Naive thymus-derived CD4-positive, alpha-beta T cell (primary cell): ENCODE results near the gene FBLN1. TPM values are rescaled to one million over a fixed set of nuclear protein-coding genes. Genes with fewer than 3 reads are reported as not detected.
"Not testable (repeated sequence)": the region's sequence is repeated elsewhere in the genome, so short reads cannot be mapped to it uniquely, and the experiment has no call there.

Experiments
- ATAC-seq: fragments of 150-1000 bp; cut with Tn5 transposase; 2 replicates; pipeline ENCODE4 v1.10.0; 2021; ENCODE audit warnings: mild to moderate bottlenecking, moderate library complexity
- CTCF ChIA-PET: fragments of 350-600 bp; sonication (Branson Sonifier 250); formaldehyde crosslinking; loops from one replicate; lab custom pipeline; 2021; ENCODE audit warnings: antibody characterized with exemption; lab: Charles Lee
- POLR2A ChIA-PET: fragments of 350-600 bp; sonication (Branson Sonifier 250); formaldehyde crosslinking; loops from one replicate; lab custom pipeline; 2021; ENCODE audit warnings: antibody characterized with exemption, inconsistent platforms; lab: Charles Lee
- DNase-seq, 9 donors: peaks; one replicate each; pipeline versions ENCODE4 v3.0.0 to v3.0.0-alpha.2; 2020 to 2022; ENCODE audit warnings: mixed read lengths in 1 of 9
- H3K27ac ChIP-seq: one replicate; pipeline ENCODE4 v1.7.0; 2013; ENCODE audit warnings: mild to moderate bottlenecking, low read depth, low read length, moderate library complexity
- H3K27me3 ChIP-seq, 2 donors: one replicate each; pipeline ENCODE4 v1.7.0; 2013; ENCODE audit warnings: low read length in 2 of 2, mild to moderate bottlenecking in 2 of 2, moderate library complexity in 2 of 2; ENCODE audit not compliant: control insufficient read depth in 2 of 2, insufficient read depth in 2 of 2
- H3K36me3 ChIP-seq, 3 experiments: 1 replicate in 2 of 3; 2 replicates in 1 of 3; pipeline ENCODE4 v1.7.0; 2013; ENCODE audit warnings: low read length in 3 of 3, mild to moderate bottlenecking in 3 of 3, moderate library complexity in 1 of 3; ENCODE audit not compliant: insufficient read depth in 3 of 3, control insufficient read depth in 2 of 3
- H3K4me1 ChIP-seq, 2 donors: one replicate each; pipeline ENCODE4 v1.7.0; 2013; ENCODE audit warnings: low read length in 2 of 2, mild to moderate bottlenecking in 2 of 2, moderate library complexity in 1 of 2; ENCODE audit not compliant: control insufficient read depth in 2 of 2, insufficient read depth in 2 of 2
- H3K4me3 ChIP-seq: 2 replicates; pipeline ENCODE4 v1.7.0; 2013; ENCODE audit warnings: mild to moderate bottlenecking, low read length
- H3K9me3 ChIP-seq, 3 experiments: 1 replicate in 2 of 3; 2 replicates in 1 of 3; pipeline ENCODE4 v1.7.0; 2013; ENCODE audit warnings: low read length in 3 of 3; ENCODE audit not compliant: control insufficient read depth in 2 of 3
- H3K27ac Mint-ChIP-seq, 9 donors: one replicate each; pipeline ENCODE4 v1.8.0; 2020 to 2022; ENCODE audit warnings: mixed read lengths in 9 of 9, mild to moderate bottlenecking in 8 of 9, moderate library complexity in 5 of 9, inconsistent platforms in 2 of 9
- H3K27me3 Mint-ChIP-seq, 5 donors: one replicate each; pipeline ENCODE4 v1.8.0; 2021 to 2022; ENCODE audit warnings: mixed read lengths in 5 of 5, mild to moderate bottlenecking in 1 of 5
- H3K36me3 Mint-ChIP-seq, 5 donors: one replicate each; pipeline ENCODE4 v1.8.0; 2020 to 2022; ENCODE audit warnings: mixed read lengths in 5 of 5, mild to moderate bottlenecking in 3 of 5, inconsistent platforms in 1 of 5
- H3K4me1 Mint-ChIP-seq, 7 donors: one replicate each; pipeline ENCODE4 v1.8.0; 2020 to 2022; ENCODE audit warnings: mixed read lengths in 7 of 7, mild to moderate bottlenecking in 3 of 7, inconsistent platforms in 1 of 7
- H3K4me3 Mint-ChIP-seq, 10 donors: one replicate each; pipeline ENCODE4 v1.8.0; 2020 to 2022; ENCODE audit warnings: mild to moderate bottlenecking in 10 of 10, mixed read lengths in 10 of 10, moderate library complexity in 6 of 10, inconsistent platforms in 2 of 10
- H3K9me3 Mint-ChIP-seq, 11 donors: one replicate each; pipeline ENCODE4 v1.8.0; 2020 to 2022; ENCODE audit warnings: mixed read lengths in 11 of 11, mild to moderate bottlenecking in 4 of 11, inconsistent platforms in 1 of 11, moderate library complexity in 1 of 11
- intact Hi-C, 2 donors: fragments of 100-400 bp; cut with micrococcal nuclease; formaldehyde crosslinking; loops; one replicate each; pipeline ENCODE4 v1.15.1; 2023
- polyA plus RNA-seq, 2 donors: library from polyadenylated mRNA; unstranded; fragments of 300-500 nt; fragmentation: Illumina TruSeq; gene quantifications; one replicate each; pipeline ENCODE4 v1.2.3, GENCODE V29; 2021
- total RNA-seq, 6 experiments: library from RNA in 5 of 6; stranded (reverse) in 5 of 6; gene quantifications; 1 replicate in 5 of 6; 2 replicates in 1 of 6; pipeline ENCODE4 v1.2.3 and lab custom pipeline; 2021 to 2026

The FBLN1 gene
- total and polyA plus RNA-seq, 7 experiments from 2014 or later = 0.11 to 1.1 TPM; not detected in 5

- H3K4me3 Mint-ChIP-seq = no peak overlapping the region
- Histone ChIP-seq H3K27ac (no peak overlapping the region), H3K27me3 (no peaks in the 10 kb centered on the region), H3K4me3 (no peak overlapping the region), H3K4me1 (peaks cover 4 to 12% of the 10 kb centered on the region in 2 donors), H3K36me3 (no peaks in the 10 kb centered on the region), H3K9me3 (peaks cover 0 to 4% (median 0%) of the 10 kb centered on the region in 3 experiments)
- H3K36me3 Mint-ChIP-seq = peaks cover 0 to 4% (median 0%) of the 10 kb centered on the region in 5 donors
- H3K9me3 Mint-ChIP-seq = peaks cover 0 to 6% (median under 1%) of the 10 kb centered on the region in 11 donors
- ChIA-PET POLR2A (no interaction called here), CTCF (no interaction called here)
- DNase-seq = no peak
- no peak for ATAC-seq
- H3K27me3 Mint-ChIP-seq = peaks cover 0 to 10% (median 6%) of the 10 kb centered on the region in 5 donors
- intact Hi-C loops = no loop called here
- no peak overlapping the region for H3K27ac Mint-ChIP-seq
- peaks cover 7 to 13% (median 8%) of the 10 kb centered on the region in 7 donors for H3K4me1 Mint-ChIP-seq
Observed at GRCh38 chr22:45587638-45588505, 85.2 kb downstream of the FBLN1 start.

GRCh38 chr22:45589556-45589955 is 86.9 kb downstream of the FBLN1 start:
- H3K36me3 Mint-ChIP-seq = no peaks in the 10 kb centered on the region
- Histone ChIP-seq H3K27ac (no peak overlapping the region), H3K27me3 (no peaks in the 10 kb centered on the region), H3K36me3 (no peaks in the 10 kb centered on the region), H3K4me3 (no peak overlapping the region), H3K9me3 (no peaks in the 10 kb centered on the region), H3K4me1 (no peaks in the 10 kb centered on the region)
- ChIA-PET POLR2A (no interaction called here), CTCF (no interaction called here)
- peaks cover 0 to 3% (median 0%) of the 10 kb centered on the region in 7 donors for H3K4me1 Mint-ChIP-seq
- no peak for DNase-seq
- intact Hi-C loops = no loop called here
- peaks cover 0 to 14% (median 6%) of the 10 kb centered on the region in 5 donors for H3K27me3 Mint-ChIP-seq
- H3K9me3 Mint-ChIP-seq = peaks cover 0 to 2% (median 0%) of the 10 kb centered on the region in 11 donors
- no peak overlapping the region for H3K27ac Mint-ChIP-seq
- ATAC-seq = no peak
- H3K4me3 Mint-ChIP-seq = no peak overlapping the region

GRCh38 chr22:45590262-45590661 is 87.6 kb downstream of the FBLN1 start:
- H3K9me3 ChIP-seq = no peaks in the 10 kb centered on the region
- DNase-seq = no peak
- Mint-ChIP-seq H3K4me3 (no peak overlapping the region), H3K4me1 (peaks cover 0 to 3% (median 0%) of the 10 kb centered on the region in 7 donors), H3K36me3 (no peaks in the 10 kb centered on the region), H3K27ac (no peak overlapping the region), H3K27me3 (peaks cover 0 to 18% (median 6%) of the 10 kb centered on the region in 5 donors), H3K9me3 (peaks cover 0 to 4% (median 0%) of the 10 kb centered on the region in 11 donors)
- H3K36me3 ChIP-seq = no peaks in the 10 kb centered on the region
- CTCF ChIA-PET = no interaction called here
- intact Hi-C loops = no loop called here
- POLR2A ChIA-PET = no interaction called here
- no peaks in the 10 kb centered on the region for H3K4me1 ChIP-seq
- no peak overlapping the region for H3K4me3 ChIP-seq
- no peaks in the 10 kb centered on the region for H3K27me3 ChIP-seq
- ATAC-seq = no peak
- H3K27ac ChIP-seq = no peak overlapping the region

GRCh38 chr22:45591633-45592213 is 89.0 kb downstream of the FBLN1 start:
- POLR2A ChIA-PET, CTCF ChIA-PET, DNase-seq, ATAC-seq, H3K9me3 Mint-ChIP-seq, intact Hi-C loops, H3K9me3 ChIP-seq, H3K4me1 ChIP-seq, H3K36me3 Mint-ChIP-seq, H3K27me3 ChIP-seq, H3K4me3 Mint-ChIP-seq, H3K4me1 Mint-ChIP-seq, H3K27ac Mint-ChIP-seq, H3K36me3 ChIP-seq, H3K27ac ChIP-seq, H3K4me3 ChIP-seq: not testable (repeated sequence)
- H3K27me3 Mint-ChIP-seq = peaks cover 0 to 18% (median 6%) of the 10 kb centered on the region in 5 donors

GRCh38 chr22:45594123-45594941 is 91.6 kb downstream of the FBLN1 start:
- DNase-seq (no peak), ATAC-seq (no peak)
- no peak overlapping the region for H3K27ac ChIP-seq
- Mint-ChIP-seq H3K36me3 (no peaks in the 10 kb centered on the region), H3K9me3 (peaks cover 0 to 4% (median 0%) of the 10 kb centered on the region in 11 donors), H3K27ac (no peak overlapping the region), H3K4me3 (no peak overlapping the region), H3K4me1 (no peaks in the 10 kb centered on the region), H3K27me3 (peaks cover 0 to 11% (median 0%) of the 10 kb centered on the region in 5 donors)
- no peaks in the 10 kb centered on the region for H3K4me1 ChIP-seq
- intact Hi-C loops = no loop called here
- CTCF ChIA-PET = no interaction called here
- H3K27me3 ChIP-seq = no peaks in the 10 kb centered on the region
- POLR2A ChIA-PET = no interaction called here
- no peaks in the 10 kb centered on the region for H3K36me3 ChIP-seq
- no peak overlapping the region for H3K4me3 ChIP-seq
- H3K9me3 ChIP-seq = no peaks in the 10 kb centered on the region

GRCh38 chr22:45597460-45598192 is 94.9 kb downstream of the FBLN1 start:
- Mint-ChIP-seq H3K4me1 (peaks cover 0 to 4% (median 0%) of the 10 kb centered on the region in 7 donors), H3K27ac (no peak overlapping the region), H3K4me3 (no peak overlapping the region), H3K9me3 (peaks cover 0 to 2% (median 0%) of the 10 kb centered on the region in 11 donors), H3K36me3 (no peaks in the 10 kb centered on the region), H3K27me3 (peaks cover 0 to 25% (median 0%) of the 10 kb centered on the region in 5 donors)
- Histone ChIP-seq H3K36me3 (no peaks in the 10 kb centered on the region), H3K4me3 (no peak overlapping the region), H3K27me3 (no peaks in the 10 kb centered on the region), H3K4me1 (no peaks in the 10 kb centered on the region), H3K27ac (no peak overlapping the region), H3K9me3 (no peaks in the 10 kb centered on the region)
- ATAC-seq (no peak), DNase-seq (no peak)
- POLR2A ChIA-PET = no interaction called here
- CTCF ChIA-PET = no interaction called here
- intact Hi-C loops = no loop called here
